ENCODE measurements around the gene CANT1. TPM values are rescaled to one million over a fixed set of nuclear protein-coding genes. Genes with fewer than 3 reads are reported as not detected.
A peak's percentile ranks its signal among the peaks of the same experiment; 100 is the strongest.

Gene CANT1
- total and polyA plus RNA-seq, 2 of the 13 experiments (the other 11 are each of a cell fraction or from before 2014, with no cell fraction given), result 34.1 to 42.1 TPM

GRCh38 chr17:79023886-79024771 lies 14.6 kb upstream of the CANT1 start, which contains the start of gene C1QTNF1 (continued):
- TF ChIP-seq, protein P1, sequence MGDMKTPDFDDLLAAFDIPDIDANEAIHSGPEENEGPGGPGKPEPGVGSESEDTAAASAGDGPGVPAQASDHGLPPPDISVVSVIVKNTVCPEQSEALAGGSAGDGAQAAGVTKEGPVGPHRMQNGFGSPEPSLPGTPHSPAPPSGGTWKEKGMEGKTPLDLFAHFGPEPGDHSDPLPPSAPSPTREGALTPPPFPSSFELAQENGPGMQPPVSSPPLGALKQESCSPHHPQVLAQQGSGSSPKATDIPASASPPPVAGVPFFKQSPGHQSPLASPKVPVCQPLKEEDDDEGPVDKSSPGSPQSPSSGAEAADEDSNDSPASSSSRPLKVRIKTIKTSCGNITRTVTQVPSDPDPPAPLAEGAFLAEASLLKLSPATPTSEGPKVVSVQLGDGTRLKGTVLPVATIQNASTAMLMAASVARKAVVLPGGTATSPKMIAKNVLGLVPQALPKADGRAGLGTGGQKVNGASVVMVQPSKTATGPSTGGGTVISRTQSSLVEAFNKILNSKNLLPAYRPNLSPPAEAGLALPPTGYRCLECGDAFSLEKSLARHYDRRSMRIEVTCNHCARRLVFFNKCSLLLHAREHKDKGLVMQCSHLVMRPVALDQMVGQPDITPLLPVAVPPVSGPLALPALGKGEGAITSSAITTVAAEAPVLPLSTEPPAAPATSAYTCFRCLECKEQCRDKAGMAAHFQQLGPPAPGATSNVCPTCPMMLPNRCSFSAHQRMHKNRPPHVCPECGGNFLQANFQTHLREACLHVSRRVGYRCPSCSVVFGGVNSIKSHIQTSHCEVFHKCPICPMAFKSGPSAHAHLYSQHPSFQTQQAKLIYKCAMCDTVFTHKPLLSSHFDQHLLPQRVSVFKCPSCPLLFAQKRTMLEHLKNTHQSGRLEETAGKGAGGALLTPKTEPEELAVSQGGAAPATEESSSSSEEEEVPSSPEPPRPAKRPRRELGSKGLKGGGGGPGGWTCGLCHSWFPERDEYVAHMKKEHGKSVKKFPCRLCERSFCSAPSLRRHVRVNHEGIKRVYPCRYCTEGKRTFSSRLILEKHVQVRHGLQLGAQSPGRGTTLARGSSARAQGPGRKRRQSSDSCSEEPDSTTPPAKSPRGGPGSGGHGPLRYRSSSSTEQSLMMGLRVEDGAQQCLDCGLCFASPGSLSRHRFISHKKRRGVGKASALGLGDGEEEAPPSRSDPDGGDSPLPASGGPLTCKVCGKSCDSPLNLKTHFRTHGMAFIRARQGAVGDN (CRISPR knock-in tag; IDR thresholded peaks at IDR 0.05), result peak; percentile 58
- no peak for TF ChIP-seq TCF7L2 (IDR thresholded peaks at IDR 0.05; ENCODE audit: low read depth, low read length)
- no peak for TF ChIP-seq SP2 (CRISPR knock-in tag; IDR thresholded peaks at IDR 0.05)
- TF ChIP-seq ZNF83 (CRISPR knock-in tag; IDR thresholded peaks at IDR 0.05; ENCODE audit: borderline replicate concordance), result no peak
- TF ChIP-seq EED (CRISPR knock-in tag; IDR thresholded peaks at IDR 0.05), result no peak
- no peak for TF ChIP-seq DBP (CRISPR knock-in tag; IDR thresholded peaks at IDR 0.05; ENCODE audit: not compliant biosample characterization)
- no peak for TF ChIP-seq ZNF136 (CRISPR knock-in tag; IDR thresholded peaks at IDR 0.05; ENCODE audit: low read depth)
- TF ChIP-seq MBNL3 (CRISPR knock-in tag; conservative IDR thresholded peaks at IDR 0.05), result no peak
- TF ChIP-seq, protein P2, sequence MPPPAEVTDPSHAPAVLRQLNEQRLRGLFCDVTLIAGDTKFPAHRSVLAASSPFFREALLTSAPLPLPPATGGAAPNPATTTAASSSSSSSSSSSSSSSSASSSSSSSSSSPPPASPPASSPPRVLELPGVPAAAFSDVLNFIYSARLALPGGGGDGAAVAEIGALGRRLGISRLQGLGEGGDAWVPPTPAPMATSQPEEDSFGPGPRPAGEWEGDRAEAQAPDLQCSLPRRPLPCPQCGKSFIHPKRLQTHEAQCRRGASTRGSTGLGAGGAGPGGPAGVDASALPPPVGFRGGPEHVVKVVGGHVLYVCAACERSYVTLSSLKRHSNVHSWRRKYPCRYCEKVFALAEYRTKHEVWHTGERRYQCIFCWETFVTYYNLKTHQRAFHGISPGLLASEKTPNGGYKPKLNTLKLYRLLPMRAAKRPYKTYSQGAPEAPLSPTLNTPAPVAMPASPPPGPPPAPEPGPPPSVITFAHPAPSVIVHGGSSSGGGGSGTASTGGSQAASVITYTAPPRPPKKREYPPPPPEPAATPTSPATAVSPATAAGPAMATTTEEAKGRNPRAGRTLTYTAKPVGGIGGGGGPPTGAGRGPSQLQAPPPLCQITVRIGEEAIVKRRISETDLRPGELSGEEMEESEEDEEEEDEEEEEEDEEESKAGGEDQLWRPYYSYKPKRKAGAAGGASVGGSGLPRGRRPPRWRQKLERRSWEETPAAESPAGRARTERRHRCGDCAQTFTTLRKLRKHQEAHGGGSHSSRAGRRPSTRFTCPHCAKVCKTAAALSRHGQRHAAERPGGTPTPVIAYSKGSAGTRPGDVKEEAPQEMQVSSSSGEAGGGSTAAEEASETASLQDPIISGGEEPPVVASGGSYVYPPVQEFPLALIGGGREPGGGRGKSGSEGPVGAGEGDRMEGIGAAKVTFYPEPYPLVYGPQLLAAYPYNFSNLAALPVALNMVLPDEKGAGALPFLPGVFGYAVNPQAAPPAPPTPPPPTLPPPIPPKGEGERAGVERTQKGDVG (CRISPR knock-in tag; IDR thresholded peaks at IDR 0.05; ENCODE audit: borderline replicate concordance), result no peak
- peak; percentile 21; the same call in 1 of the 2 replicates for TF ChIP-seq ZFY (CRISPR knock-in tag; IDR thresholded peaks at IDR 0.05)
- TF ChIP-seq ZUFSP (CRISPR knock-in tag; IDR thresholded peaks at IDR 0.05; ENCODE audit: borderline replicate concordance), result no peak
- TF ChIP-seq ZKSCAN8 (CRISPR knock-in tag; IDR thresholded peaks at IDR 0.05; ENCODE audit: borderline replicate concordance), result no peak
- TF ChIP-seq, protein P3, sequence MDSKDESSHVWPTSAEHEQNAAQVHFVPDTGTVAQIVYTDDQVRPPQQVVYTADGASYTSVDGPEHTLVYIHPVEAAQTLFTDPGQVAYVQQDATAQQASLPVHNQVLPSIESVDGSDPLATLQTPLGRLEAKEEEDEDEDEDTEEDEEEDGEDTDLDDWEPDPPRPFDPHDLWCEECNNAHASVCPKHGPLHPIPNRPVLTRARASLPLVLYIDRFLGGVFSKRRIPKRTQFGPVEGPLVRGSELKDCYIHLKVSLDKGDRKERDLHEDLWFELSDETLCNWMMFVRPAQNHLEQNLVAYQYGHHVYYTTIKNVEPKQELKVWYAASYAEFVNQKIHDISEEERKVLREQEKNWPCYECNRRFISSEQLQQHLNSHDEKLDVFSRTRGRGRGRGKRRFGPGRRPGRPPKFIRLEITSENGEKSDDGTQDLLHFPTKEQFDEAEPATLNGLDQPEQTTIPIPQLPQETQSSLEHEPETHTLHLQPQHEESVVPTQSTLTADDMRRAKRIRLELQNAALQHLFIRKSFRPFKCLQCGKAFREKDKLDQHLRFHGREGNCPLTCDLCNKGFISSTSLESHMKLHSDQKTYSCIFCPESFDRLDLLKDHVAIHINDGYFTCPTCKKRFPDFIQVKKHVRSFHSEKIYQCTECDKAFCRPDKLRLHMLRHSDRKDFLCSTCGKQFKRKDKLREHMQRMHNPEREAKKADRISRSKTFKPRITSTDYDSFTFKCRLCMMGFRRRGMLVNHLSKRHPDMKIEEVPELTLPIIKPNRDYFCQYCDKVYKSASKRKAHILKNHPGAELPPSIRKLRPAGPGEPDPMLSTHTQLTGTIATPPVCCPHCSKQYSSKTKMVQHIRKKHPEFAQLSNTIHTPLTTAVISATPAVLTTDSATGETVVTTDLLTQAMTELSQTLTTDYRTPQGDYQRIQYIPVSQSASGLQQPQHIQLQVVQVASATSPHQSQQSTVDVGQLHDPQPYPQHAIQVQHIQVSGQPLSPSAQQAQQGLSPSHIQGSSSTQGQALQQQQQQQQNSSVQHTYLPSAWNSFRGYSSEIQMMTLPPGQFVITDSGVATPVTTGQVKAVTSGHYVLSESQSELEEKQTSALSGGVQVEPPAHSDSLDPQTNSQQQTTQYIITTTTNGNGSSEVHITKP (CRISPR knock-in tag; IDR thresholded peaks at IDR 0.05; ENCODE audit: low read depth), result no peak
